22Rv1 (cell line): ENCODE data around the gene ZNRF1.

ENCODE experiments used
- H3K27ac ChIP-seq: fragments of 450-650 bp; 2 replicates; pipeline ENCODE4 v1.5.1; 2017
- CTCF ChIP-seq: fragments of 450-650 bp; IDR thresholded peaks from 2 replicates; pipeline ENCODE4 v1.5.1; 2017; ENCODE audit warnings: mild to moderate bottlenecking
- ZFX ChIP-seq: fragments of 450-650 bp; IDR thresholded peaks from 2 replicates; pipeline ENCODE4 v1.6.1; 2017; ENCODE audit warnings: antibody characterized with exemption, borderline replicate concordance

Gene ZNRF1

GRCh38 chr16:75038036-75038858, 39.4 kb downstream of the ZNRF1 start:
- no peak overlapping the region for H3K27ac ChIP-seq
- no peak for TF ChIP-seq CTCF
- TF ChIP-seq ZFX = no peak

- TF ChIP-seq ZFX (no peak), CTCF (no peak)
- H3K27ac ChIP-seq = no peak overlapping the region
Measured at GRCh38 chr16:75039941-75040340, 41.1 kb downstream of the ZNRF1 start.

- no peak overlapping the region for H3K27ac ChIP-seq
Measured at GRCh38 chr16:75042426-75043174, 43.8 kb downstream of the ZNRF1 start.

GRCh38 chr16:75043175-75043895, 44.5 kb downstream of the ZNRF1 start:
- no peak for TF ChIP-seq CTCF
- no peak for TF ChIP-seq ZFX
- H3K27ac ChIP-seq = no peak overlapping the region

More at GRCh38 chr16:75042426-75043174, 43.8 kb downstream of the ZNRF1 start:
- TF ChIP-seq ZFX (no peak), CTCF (no peak)

- peak overlapping the region; percentile 50 for H3K27ac ChIP-seq
- TF ChIP-seq ZFX (no peak), CTCF (no peak)
Measured at GRCh38 chr16:75044800-75045361, 46.1 kb downstream of the ZNRF1 start.

- TF ChIP-seq ZFX (no peak), CTCF (no peak)
- peak overlapping the region; percentile 50 for H3K27ac ChIP-seq
Measured at GRCh38 chr16:75045424-75045823, 46.6 kb downstream of the ZNRF1 start.
